CD14-positive monocyte (primary cell): Measurements from ENCODE around the gene CDH13. TPM values are rescaled to one million over a fixed set of nuclear protein-coding genes. Genes with fewer than 3 reads are reported as not detected.

Source experiments
- DNase-seq, 3 donors: peaks; one replicate each; pipeline ENCODE4 v3.0.0-alpha.2; 2011 to 2022
- H2AFZ ChIP-seq: 2 replicates; pipeline ENCODE4 v1.6.0; 2012; ENCODE audit warnings: mild to moderate bottlenecking, low read depth, low read length, inconsistent platforms; ENCODE audit not compliant: insufficient read depth, poor library complexity, severe bottlenecking
- H3K27ac ChIP-seq, 2 donors: 1 replicate in 1 of 2; 2 replicates in 1 of 2; pipeline ENCODE4 v1.5.1; 2012 to 2013; ENCODE audit warnings: low read length in 2 of 2, control low read depth in 1 of 2, inconsistent platforms in 1 of 2, low read depth in 1 of 2, mild to moderate bottlenecking in 1 of 2
- H3K27me3 ChIP-seq, 2 donors: one replicate each; pipeline versions ENCODE4 v1.6.0 to v1.6.1; 2011 to 2013; ENCODE audit warnings: low read length in 2 of 2; ENCODE audit not compliant: control insufficient read depth in 2 of 2, insufficient read depth in 2 of 2
- H3K36me3 ChIP-seq, 2 donors: replicated peaks in 1 of 2; 1 replicate in 1 of 2; 2 replicates in 1 of 2; pipeline versions ENCODE4 v1.5.1 to v1.6.1; 2012 to 2013; ENCODE audit warnings: low read length in 2 of 2, control low read depth in 1 of 2, inconsistent platforms in 1 of 2, mild to moderate bottlenecking in 1 of 2; ENCODE audit not compliant: insufficient read depth in 2 of 2, control insufficient read depth in 1 of 2
- H3K4me1 ChIP-seq, 2 donors: 1 replicate in 1 of 2; 2 replicates in 1 of 2; pipeline versions ENCODE4 v1.5.1 to v1.6.1; 2012 to 2013; ENCODE audit warnings: low read length in 2 of 2, control low read depth in 1 of 2, inconsistent platforms in 1 of 2, mild to moderate bottlenecking in 1 of 2, moderate library complexity in 1 of 2; ENCODE audit not compliant: insufficient read depth in 2 of 2, control insufficient read depth in 1 of 2
- H3K4me2 ChIP-seq: replicated peaks from 2 replicates; pipeline ENCODE3; 2012; ENCODE audit warnings: low read length, moderate library complexity, mild to moderate bottlenecking; ENCODE audit not compliant: poor library complexity, severe bottlenecking; ENCODE audit errors: extremely low read depth
- H3K4me3 ChIP-seq, 3 experiments: fragments of 200-600 bp in 1 of 3; sonication (generic) in 1 of 3; replicated peaks in 1 of 3; 1 replicate in 2 of 3; 2 replicates in 1 of 3; pipeline ENCODE4 v1.5.1; 2011 to 2013; ENCODE audit warnings: low read length in 3 of 3, mild to moderate bottlenecking in 3 of 3, control low read depth in 2 of 3, low read depth in 2 of 3, inconsistent platforms in 1 of 3, moderate library complexity in 1 of 3
- H3K79me2 ChIP-seq: 2 replicates; pipeline ENCODE4 v1.6.0; 2012; ENCODE audit warnings: mild to moderate bottlenecking, control low read depth, inconsistent platforms, low read length, moderate library complexity; ENCODE audit not compliant: insufficient read depth
- H3K9ac ChIP-seq: 2 replicates; pipeline ENCODE4 v1.6.0; 2017; ENCODE audit warnings: low read length, mild to moderate bottlenecking; ENCODE audit not compliant: insufficient read depth, poor library complexity, severe bottlenecking
- H3K9me3 ChIP-seq, 2 donors: replicated peaks in 1 of 2; 1 replicate in 1 of 2; 2 replicates in 1 of 2; pipeline versions ENCODE4 v1.5.1 to v1.6.1; 2012 to 2013; ENCODE audit warnings: low read length in 2 of 2, control low read depth in 1 of 2; ENCODE audit not compliant: control insufficient read depth in 1 of 2, insufficient read depth in 1 of 2
- H4K20me1 ChIP-seq: 2 replicates; pipeline ENCODE4 v1.6.0; 2012; ENCODE audit warnings: mild to moderate bottlenecking, low read length, control low read depth, moderate library complexity; ENCODE audit not compliant: insufficient read depth
- H3K27ac Mint-ChIP-seq, 7 donors: one replicate each; pipeline ENCODE4 v1.8.0; 2020; ENCODE audit warnings: mild to moderate bottlenecking in 7 of 7, mixed read lengths in 7 of 7, moderate library complexity in 6 of 7, inconsistent platforms in 2 of 7
- H3K27me3 Mint-ChIP-seq, 3 donors: one replicate each; pipeline ENCODE4 v1.8.0; 2021 to 2022; ENCODE audit warnings: low read depth in 3 of 3, mild to moderate bottlenecking in 3 of 3, mixed read lengths in 3 of 3, moderate library complexity in 3 of 3, inconsistent platforms in 1 of 3
- H3K36me3 Mint-ChIP-seq, 2 donors: one replicate each; pipeline ENCODE4 v1.8.0; 2020; ENCODE audit warnings: mixed read lengths in 2 of 2, inconsistent platforms in 1 of 2, mild to moderate bottlenecking in 1 of 2
- H3K4me1 Mint-ChIP-seq: one replicate; pipeline ENCODE4 v1.8.0; 2020; ENCODE audit warnings: mild to moderate bottlenecking, mixed read lengths
- H3K4me3 Mint-ChIP-seq, 2 donors: one replicate each; pipeline ENCODE4 v1.8.0; 2020; ENCODE audit warnings: mild to moderate bottlenecking in 2 of 2, mixed read lengths in 2 of 2, moderate library complexity in 1 of 2
- H3K9me3 Mint-ChIP-seq, 7 donors: one replicate each; pipeline ENCODE4 v1.8.0; 2020 to 2022; ENCODE audit warnings: mixed read lengths in 7 of 7, mild to moderate bottlenecking in 6 of 7, moderate library complexity in 6 of 7, inconsistent platforms in 2 of 7
- WGBS: methylation state at CpG from one replicate; pipeline ENCODE4 v1.1.5; 2013; ENCODE audit warnings: missing lambda C conversion rate; ENCODE audit not compliant: insufficient coverage; 5-methylcytosine and 5-hydroxymethylcytosine counted together
- intact Hi-C, 2 donors: fragments of 100-400 bp; cut with micrococcal nuclease; formaldehyde crosslinking; loops; one replicate each; pipeline versions ENCODE4 v1.15.0 to v1.15.1; 2023
- polyA plus RNA-seq, 3 donors: library from polyadenylated mRNA; depleted of rRNA in 1 of 3; unstranded in 2 of 3; stranded (reverse) in 1 of 3; fragments of 300-500 nt in 2 of 3; fragments of >200 nt in 1 of 3; fragmentation: Illumina TruSeq in 2 of 3; gene quantifications; 1 replicate in 2 of 3; 2 replicates in 1 of 3; pipeline ENCODE4 v1.2.3, GENCODE V29; 2012 to 2021
- TF ChIP-seq, protein P1 (sequence below): fragments of 200-600 bp; IDR thresholded peaks from one replicate; pipeline ENCODE4 v1.8.0; 2022; ENCODE audit warnings: antibody characterized with exemption, mild to moderate bottlenecking

Gene CDH13
- polyA plus RNA-seq, 3 donors = 0.13 to 0.19 TPM; not detected in 1

DNA sequence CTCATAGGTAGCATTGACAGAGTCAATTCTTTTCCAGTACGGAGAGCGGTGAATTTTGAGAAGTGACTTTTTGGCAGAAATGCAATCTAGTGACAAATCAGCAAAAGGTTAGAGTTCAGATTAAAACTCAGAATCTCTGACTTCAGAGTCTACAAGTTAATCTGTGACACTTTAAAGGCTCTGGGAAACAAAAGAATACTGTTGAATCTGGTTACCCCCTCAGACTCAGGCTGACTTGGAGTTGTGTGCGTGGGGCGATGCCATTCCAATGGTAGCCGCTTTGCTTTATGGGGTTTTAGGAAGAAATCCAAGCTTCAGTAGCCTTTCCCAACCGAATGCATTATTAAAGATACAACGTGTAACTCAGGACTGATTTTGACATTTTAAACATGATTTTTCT, 118.2 kb downstream of the CDH13 start:
- H3K27me3 Mint-ChIP-seq = peaks cover 0 to 5% (median 3%) of the 10 kb centered on the region in 3 donors
- TF ChIP-seq, protein P1, sequence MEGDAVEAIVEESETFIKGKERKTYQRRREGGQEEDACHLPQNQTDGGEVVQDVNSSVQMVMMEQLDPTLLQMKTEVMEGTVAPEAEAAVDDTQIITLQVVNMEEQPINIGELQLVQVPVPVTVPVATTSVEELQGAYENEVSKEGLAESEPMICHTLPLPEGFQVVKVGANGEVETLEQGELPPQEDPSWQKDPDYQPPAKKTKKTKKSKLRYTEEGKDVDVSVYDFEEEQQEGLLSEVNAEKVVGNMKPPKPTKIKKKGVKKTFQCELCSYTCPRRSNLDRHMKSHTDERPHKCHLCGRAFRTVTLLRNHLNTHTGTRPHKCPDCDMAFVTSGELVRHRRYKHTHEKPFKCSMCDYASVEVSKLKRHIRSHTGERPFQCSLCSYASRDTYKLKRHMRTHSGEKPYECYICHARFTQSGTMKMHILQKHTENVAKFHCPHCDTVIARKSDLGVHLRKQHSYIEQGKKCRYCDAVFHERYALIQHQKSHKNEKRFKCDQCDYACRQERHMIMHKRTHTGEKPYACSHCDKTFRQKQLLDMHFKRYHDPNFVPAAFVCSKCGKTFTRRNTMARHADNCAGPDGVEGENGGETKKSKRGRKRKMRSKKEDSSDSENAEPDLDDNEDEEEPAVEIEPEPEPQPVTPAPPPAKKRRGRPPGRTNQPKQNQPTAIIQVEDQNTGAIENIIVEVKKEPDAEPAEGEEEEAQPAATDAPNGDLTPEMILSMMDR = no peak
- intact Hi-C loops = no loop called here
- Histone ChIP-seq H3K4me1 (no peaks in the 10 kb centered on the region), H3K27ac (no peak overlapping the region), H4K20me1 (no peaks in the 10 kb centered on the region), H3K36me3 (no peaks in the 10 kb centered on the region), H3K27me3 (no peaks in the 10 kb centered on the region), H3K4me3 (no peak overlapping the region), H2AFZ (no peak overlapping the region), H3K9ac (no peak overlapping the region), H3K4me2 (no peak overlapping the region), H3K9me3 (no peaks in the 10 kb centered on the region), H3K79me2 (no peaks in the 10 kb centered on the region)
- H3K36me3 Mint-ChIP-seq = no peaks in the 10 kb centered on the region
- H3K4me3 Mint-ChIP-seq = no peak overlapping the region
- H3K4me1 Mint-ChIP-seq = no peaks in the 10 kb centered on the region
- H3K27ac Mint-ChIP-seq = no peak overlapping the region
- 90% methylated on average over 2 of the region's 7 CpGs for WGBS
- DNase-seq = no peak
- H3K9me3 Mint-ChIP-seq = peaks cover 0 to 2% (median 0%) of the 10 kb centered on the region in 7 donors

DNA sequence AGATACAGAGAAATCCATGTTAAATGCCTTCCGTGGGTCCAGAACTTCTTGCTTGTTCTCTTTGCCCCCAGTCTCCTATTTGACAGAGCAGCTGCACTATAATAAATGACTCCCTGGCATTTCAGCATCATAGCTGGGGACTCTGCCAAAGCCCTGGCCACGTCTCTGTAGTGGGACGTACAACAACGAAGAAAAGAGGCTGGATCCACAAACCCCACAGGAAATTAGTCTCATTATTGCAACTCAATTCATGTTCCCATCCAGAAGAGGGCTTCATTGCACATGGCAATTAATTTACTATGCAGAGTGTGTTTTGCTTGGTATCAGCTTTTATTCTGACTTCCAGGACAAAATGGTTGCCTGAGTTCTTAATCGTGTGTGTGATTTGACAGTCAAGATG, 121.3 kb downstream of the CDH13 start:
- peaks cover 0 to 2% of the 10 kb centered on the region in 2 donors for H3K27me3 ChIP-seq
- Mint-ChIP-seq H3K27me3 (peaks cover 1 to 3% (median 2%) of the 10 kb centered on the region in 3 donors), H3K4me1 (no peaks in the 10 kb centered on the region), H3K9me3 (no peaks in the 10 kb centered on the region), H3K27ac (no peak overlapping the region), H3K36me3 (no peaks in the 10 kb centered on the region), H3K4me3 (no peak overlapping the region)
- TF ChIP-seq, protein P1 = no peak
- 36% methylated on average over 5 of the region's 5 CpGs for WGBS
- no peaks in the 10 kb centered on the region for H3K9me3 ChIP-seq
- intact Hi-C loops = no loop called here
- H4K20me1 ChIP-seq = no peaks in the 10 kb centered on the region
- H3K9ac ChIP-seq = no peak overlapping the region
- H3K4me1 ChIP-seq = no peaks in the 10 kb centered on the region
- no peak overlapping the region for H3K27ac ChIP-seq
- H3K36me3 ChIP-seq = no peaks in the 10 kb centered on the region
- no peak overlapping the region for H3K4me3 ChIP-seq
- H3K79me2 ChIP-seq = no peaks in the 10 kb centered on the region
- H2AFZ ChIP-seq = no peak overlapping the region
- no peak overlapping the region for H3K4me2 ChIP-seq
- DNase-seq = no peak
